ENCODE results near the gene ISX. TPM values are rescaled to one million over a fixed set of nuclear protein-coding genes. Genes with fewer than 3 reads are reported as not detected.

Gene ISX
- total and polyA plus RNA-seq, 10 of the 15 experiments (the other 5 are each of a cell fraction or from before 2014, with no cell fraction given), result 0.05 to 0.66 (median 0.25) TPM

- TF ChIP-seq IRF5 (IDR thresholded peaks at IDR 0.05; ENCODE audit: borderline replicate concordance), result no peak
- no peak for TF ChIP-seq CBX3 (IDR thresholded peaks at IDR 0.05; ENCODE audit: borderline replicate concordance, low read depth)
- peak; percentile 99 for TF ChIP-seq ZNF217 (IDR thresholded peaks at IDR 0.05)
- peak; percentile 32; the same call in 1 of the 2 replicates for TF ChIP-seq RAD51 (IDR thresholded peaks at IDR 0.05)
- TF ChIP-seq SREBF1 (IDR thresholded peaks at IDR 0.05; ENCODE audit: low read length), result no peak
- peak; percentile 73; the same call in 1 of the 2 replicates for TF ChIP-seq ZBED1 (IDR thresholded peaks at IDR 0.05; ENCODE audit: borderline replicate concordance)
- no peak for TF ChIP-seq E2F4 (IDR thresholded peaks at IDR 0.05; ENCODE audit: low read depth, low read length)
- TF ChIP-seq CUX1 (IDR thresholded peaks at IDR 0.05; ENCODE audit: insufficient replicate concordance, low read depth, low read length), result peak; percentile 86
- peak; percentile 69 for TF ChIP-seq PAX5 (IDR thresholded peaks at IDR 0.05; ENCODE audit: borderline replicate concordance, low read depth, low read length)
- TF ChIP-seq MXI1 (IDR thresholded peaks at IDR 0.05; ENCODE audit: low read depth, low read length), result no peak
- TF ChIP-seq CREB1 (IDR thresholded peaks at IDR 0.05; ENCODE audit: low read depth), result no peak
- no peak for TF ChIP-seq KLF5 (IDR thresholded peaks at IDR 0.05; ENCODE audit: partially characterized antibody)
- TF ChIP-seq RFX5 (IDR thresholded peaks at IDR 0.05; ENCODE audit: low read depth, low read length), result no peak
- peak; percentile 85 for TF ChIP-seq ZNF24 (IDR thresholded peaks at IDR 0.05)
- peak; percentile 59 to 75 for TF ChIP-seq IKZF2 (IDR thresholded peaks at IDR 0.05)
- no peak for TF ChIP-seq CEBPZ (IDR thresholded peaks at IDR 0.05; ENCODE audit: low read depth, low read length)
- TF ChIP-seq LARP7 (IDR thresholded peaks at IDR 0.05), result no peak
- TF ChIP-seq MYB (IDR thresholded peaks at IDR 0.05; ENCODE audit: borderline replicate concordance, low read depth, low read length), result no peak
- no peak for TF ChIP-seq CTCF (IDR thresholded peaks at IDR 0.05 in 2 of 3, conservative IDR thresholded peaks at IDR 0.05 in 1 of 3; ENCODE audit: control insufficient read depth in 2 of 3, extremely low read depth in 1 of 3, insufficient read depth in 1 of 3, low read depth in 3 of 3, low read length in 3 of 3)
Measured at GRCh38 chr22:35128637-35129036, 62.7 kb downstream of the ISX start (continued).

Measured in GM12878 (cell line).